K562 (cell line): ENCODE data around the gene TMEM43. TPM values are rescaled to one million over a fixed set of nuclear protein-coding genes. Genes with fewer than 3 reads are reported as not detected.

Experiments used
- CBX2 ChIP-seq: fragments of 200-600 bp; sonication (generic); IDR thresholded peaks from one replicate; pipeline ENCODE4 v1.6.1; 2012; ENCODE audit warnings: mild to moderate bottlenecking, low read length, inconsistent platforms; ENCODE audit not compliant: insufficient read depth, poor library complexity, severe bottlenecking
- CCAR2 ChIP-seq: fragments of 200-400 bp; formaldehyde crosslinking; IDR thresholded peaks from 2 replicates; pipeline ENCODE4 v1.6.1; 2017; ENCODE audit warnings: mild to moderate bottlenecking, low read depth, low read length
- polyA plus RNA-seq, 8 experiments: library from polyadenylated mRNA; depleted of rRNA in 4 of 8; stranded (reverse) in 5 of 8; unstranded in 3 of 8; fragments of >200 nt; fragmentation: Nextera tagmentation in 2 of 8; fragmentation: Illumina TruSeq in 1 of 8; extraction: Ambion mirVana in 2 of 8; extraction: Trizol in 1 of 8; gene quantifications; 2 replicates each; pipeline versions ENCODE4 v1.2.1 to v1.2.3, GENCODE V29; 2011 to 2014; ENCODE audit warnings: inconsistent platforms in 1 of 8, missing spikeins in 1 of 8
- total RNA-seq, 7 experiments: library from RNA; depleted of rRNA in 6 of 7; stranded (reverse); fragments of >200 nt in 6 of 7; fragmentation: Illumina TruSeq in 2 of 7; extraction: Trizol in 2 of 7; gene quantifications; 2 replicates each; pipeline versions ENCODE4 v1.2.1 to v1.2.3, GENCODE V29; 2011 to 2021; ENCODE audit warnings: low replicate concordance in 1 of 7
- TF ChIP-seq, protein P1 (sequence below): sonication (generic); formaldehyde crosslinking; IDR thresholded peaks from 2 replicates; pipeline ENCODE4 v1.8.0; 2023; ENCODE audit warnings: missing genetic modification reagents, mild to moderate bottlenecking, borderline replicate concordance
- TF ChIP-seq, protein P2 (sequence below): sonication (generic); formaldehyde crosslinking; IDR thresholded peaks from 2 replicates; pipeline ENCODE4 v1.4.0; 2020; ENCODE audit warnings: mild to moderate bottlenecking, missing genetic modification reagents
- TF ChIP-seq, protein P3 (sequence below): fragments of 450-650 bp; IDR thresholded peaks from 2 replicates; pipeline ENCODE4 v1.6.1; 2016; ENCODE audit warnings: antibody characterized with exemption
- TF ChIP-seq, protein P4 (sequence below): sonication (generic); formaldehyde crosslinking; IDR thresholded peaks from 2 replicates; pipeline ENCODE4 v1.8.0; 2023; ENCODE audit warnings: mild to moderate bottlenecking, missing genetic modification reagents
- TF ChIP-seq, protein P5 (sequence below): fragments of 250-450 bp; sonication (Bioruptor Pico); IDR thresholded peaks from 2 replicates; pipeline ENCODE4 v1.4.0; 2020; ENCODE audit warnings: borderline replicate concordance

The TMEM43 gene
- total and polyA plus RNA-seq, 9 of the 15 experiments (the other 6 are each of a cell fraction or from before 2014, with no cell fraction given), result 16.7 to 46.1 (median 35.7) TPM

DNA sequence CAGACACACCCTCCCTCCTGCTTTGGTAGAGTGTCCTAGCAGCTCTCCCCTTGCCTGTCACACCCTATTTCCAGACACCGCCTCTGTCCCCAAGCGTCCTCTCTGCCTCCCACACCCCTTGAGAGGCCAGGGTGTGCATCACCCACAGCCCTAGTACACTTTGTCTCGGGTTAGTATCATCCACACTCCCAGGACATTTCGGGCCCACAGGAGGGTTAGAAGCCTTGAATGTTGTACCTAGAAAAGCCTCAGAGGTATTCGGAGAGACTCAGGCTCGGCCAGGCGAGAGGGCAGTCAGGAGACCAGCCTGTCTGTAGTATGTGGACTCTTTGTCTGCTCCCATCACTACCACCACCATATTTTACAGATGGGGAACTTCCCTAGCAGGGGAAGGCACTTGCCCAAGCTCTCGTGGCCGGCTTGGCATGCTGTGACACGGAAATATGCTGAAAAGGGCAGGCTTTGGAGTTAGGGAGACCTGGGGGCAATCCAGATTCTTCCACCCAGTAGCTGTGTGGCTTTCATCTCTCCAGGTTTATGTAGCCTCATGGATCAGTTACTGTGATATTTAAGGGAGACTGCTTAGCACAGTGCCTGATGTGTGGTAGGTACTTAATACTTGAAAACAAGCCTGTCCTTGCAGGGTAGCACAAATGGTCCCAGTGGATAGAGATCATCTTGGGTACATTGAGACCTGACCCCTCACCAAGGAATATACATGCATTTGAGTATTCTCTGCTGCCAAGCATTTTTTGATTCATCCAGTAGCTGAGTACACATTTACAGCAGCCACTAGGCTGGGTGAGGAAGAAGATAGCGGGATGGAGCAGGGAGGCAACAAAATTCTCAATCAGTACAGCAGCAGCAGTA, 1.4 kb downstream of the TMEM43 start (continued):
- TF ChIP-seq, protein P1, sequence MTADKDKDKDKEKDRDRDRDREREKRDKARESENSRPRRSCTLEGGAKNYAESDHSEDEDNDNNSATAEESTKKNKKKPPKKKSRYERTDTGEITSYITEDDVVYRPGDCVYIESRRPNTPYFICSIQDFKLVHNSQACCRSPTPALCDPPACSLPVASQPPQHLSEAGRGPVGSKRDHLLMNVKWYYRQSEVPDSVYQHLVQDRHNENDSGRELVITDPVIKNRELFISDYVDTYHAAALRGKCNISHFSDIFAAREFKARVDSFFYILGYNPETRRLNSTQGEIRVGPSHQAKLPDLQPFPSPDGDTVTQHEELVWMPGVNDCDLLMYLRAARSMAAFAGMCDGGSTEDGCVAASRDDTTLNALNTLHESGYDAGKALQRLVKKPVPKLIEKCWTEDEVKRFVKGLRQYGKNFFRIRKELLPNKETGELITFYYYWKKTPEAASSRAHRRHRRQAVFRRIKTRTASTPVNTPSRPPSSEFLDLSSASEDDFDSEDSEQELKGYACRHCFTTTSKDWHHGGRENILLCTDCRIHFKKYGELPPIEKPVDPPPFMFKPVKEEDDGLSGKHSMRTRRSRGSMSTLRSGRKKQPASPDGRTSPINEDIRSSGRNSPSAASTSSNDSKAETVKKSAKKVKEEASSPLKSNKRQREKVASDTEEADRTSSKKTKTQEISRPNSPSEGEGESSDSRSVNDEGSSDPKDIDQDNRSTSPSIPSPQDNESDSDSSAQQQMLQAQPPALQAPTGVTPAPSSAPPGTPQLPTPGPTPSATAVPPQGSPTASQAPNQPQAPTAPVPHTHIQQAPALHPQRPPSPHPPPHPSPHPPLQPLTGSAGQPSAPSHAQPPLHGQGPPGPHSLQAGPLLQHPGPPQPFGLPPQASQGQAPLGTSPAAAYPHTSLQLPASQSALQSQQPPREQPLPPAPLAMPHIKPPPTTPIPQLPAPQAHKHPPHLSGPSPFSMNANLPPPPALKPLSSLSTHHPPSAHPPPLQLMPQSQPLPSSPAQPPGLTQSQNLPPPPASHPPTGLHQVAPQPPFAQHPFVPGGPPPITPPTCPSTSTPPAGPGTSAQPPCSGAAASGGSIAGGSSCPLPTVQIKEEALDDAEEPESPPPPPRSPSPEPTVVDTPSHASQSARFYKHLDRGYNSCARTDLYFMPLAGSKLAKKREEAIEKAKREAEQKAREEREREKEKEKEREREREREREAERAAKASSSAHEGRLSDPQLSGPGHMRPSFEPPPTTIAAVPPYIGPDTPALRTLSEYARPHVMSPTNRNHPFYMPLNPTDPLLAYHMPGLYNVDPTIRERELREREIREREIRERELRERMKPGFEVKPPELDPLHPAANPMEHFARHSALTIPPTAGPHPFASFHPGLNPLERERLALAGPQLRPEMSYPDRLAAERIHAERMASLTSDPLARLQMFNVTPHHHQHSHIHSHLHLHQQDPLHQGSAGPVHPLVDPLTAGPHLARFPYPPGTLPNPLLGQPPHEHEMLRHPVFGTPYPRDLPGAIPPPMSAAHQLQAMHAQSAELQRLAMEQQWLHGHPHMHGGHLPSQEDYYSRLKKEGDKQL (CRISPR knock-in tag), result no peak
- TF ChIP-seq, protein P2, sequence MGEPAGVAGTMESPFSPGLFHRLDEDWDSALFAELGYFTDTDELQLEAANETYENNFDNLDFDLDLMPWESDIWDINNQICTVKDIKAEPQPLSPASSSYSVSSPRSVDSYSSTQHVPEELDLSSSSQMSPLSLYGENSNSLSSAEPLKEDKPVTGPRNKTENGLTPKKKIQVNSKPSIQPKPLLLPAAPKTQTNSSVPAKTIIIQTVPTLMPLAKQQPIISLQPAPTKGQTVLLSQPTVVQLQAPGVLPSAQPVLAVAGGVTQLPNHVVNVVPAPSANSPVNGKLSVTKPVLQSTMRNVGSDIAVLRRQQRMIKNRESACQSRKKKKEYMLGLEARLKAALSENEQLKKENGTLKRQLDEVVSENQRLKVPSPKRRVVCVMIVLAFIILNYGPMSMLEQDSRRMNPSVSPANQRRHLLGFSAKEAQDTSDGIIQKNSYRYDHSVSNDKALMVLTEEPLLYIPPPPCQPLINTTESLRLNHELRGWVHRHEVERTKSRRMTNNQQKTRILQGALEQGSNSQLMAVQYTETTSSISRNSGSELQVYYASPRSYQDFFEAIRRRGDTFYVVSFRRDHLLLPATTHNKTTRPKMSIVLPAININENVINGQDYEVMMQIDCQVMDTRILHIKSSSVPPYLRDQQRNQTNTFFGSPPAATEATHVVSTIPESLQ (CRISPR knock-in tag), result 0 out of 2 replicates have a peak, but pooled peaks have one; percentile 48
- no peak for TF ChIP-seq CBX2
- TF ChIP-seq, protein P3, sequence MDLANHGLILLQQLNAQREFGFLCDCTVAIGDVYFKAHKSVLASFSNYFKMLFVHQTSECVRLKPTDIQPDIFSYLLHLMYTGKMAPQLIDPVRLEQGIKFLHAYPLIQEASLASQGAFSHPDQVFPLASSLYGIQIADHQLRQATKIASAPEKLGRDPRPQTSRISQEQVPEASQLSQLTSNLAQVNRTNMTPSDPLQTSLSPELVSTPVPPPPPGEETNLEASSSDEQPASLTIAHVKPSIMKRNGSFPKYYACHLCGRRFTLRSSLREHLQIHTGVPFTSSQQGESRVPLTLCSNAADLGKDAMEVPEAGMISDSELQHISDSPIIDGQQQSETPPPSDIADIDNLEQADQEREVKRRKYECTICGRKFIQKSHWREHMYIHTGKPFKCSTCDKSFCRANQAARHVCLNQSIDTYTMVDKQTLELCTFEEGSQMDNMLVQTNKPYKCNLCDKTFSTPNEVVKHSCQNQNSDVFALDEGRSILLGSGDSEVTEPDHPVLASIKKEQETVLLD, result no peak
- TF ChIP-seq, protein P4, sequence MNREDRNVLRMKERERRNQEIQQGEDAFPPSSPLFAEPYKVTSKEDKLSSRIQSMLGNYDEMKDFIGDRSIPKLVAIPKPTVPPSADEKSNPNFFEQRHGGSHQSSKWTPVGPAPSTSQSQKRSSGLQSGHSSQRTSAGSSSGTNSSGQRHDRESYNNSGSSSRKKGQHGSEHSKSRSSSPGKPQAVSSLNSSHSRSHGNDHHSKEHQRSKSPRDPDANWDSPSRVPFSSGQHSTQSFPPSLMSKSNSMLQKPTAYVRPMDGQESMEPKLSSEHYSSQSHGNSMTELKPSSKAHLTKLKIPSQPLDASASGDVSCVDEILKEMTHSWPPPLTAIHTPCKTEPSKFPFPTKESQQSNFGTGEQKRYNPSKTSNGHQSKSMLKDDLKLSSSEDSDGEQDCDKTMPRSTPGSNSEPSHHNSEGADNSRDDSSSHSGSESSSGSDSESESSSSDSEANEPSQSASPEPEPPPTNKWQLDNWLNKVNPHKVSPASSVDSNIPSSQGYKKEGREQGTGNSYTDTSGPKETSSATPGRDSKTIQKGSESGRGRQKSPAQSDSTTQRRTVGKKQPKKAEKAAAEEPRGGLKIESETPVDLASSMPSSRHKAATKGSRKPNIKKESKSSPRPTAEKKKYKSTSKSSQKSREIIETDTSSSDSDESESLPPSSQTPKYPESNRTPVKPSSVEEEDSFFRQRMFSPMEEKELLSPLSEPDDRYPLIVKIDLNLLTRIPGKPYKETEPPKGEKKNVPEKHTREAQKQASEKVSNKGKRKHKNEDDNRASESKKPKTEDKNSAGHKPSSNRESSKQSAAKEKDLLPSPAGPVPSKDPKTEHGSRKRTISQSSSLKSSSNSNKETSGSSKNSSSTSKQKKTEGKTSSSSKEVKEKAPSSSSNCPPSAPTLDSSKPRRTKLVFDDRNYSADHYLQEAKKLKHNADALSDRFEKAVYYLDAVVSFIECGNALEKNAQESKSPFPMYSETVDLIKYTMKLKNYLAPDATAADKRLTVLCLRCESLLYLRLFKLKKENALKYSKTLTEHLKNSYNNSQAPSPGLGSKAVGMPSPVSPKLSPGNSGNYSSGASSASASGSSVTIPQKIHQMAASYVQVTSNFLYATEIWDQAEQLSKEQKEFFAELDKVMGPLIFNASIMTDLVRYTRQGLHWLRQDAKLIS (CRISPR knock-in tag), result no peak
- no peak for TF ChIP-seq CCAR2
- TF ChIP-seq, protein P5, sequence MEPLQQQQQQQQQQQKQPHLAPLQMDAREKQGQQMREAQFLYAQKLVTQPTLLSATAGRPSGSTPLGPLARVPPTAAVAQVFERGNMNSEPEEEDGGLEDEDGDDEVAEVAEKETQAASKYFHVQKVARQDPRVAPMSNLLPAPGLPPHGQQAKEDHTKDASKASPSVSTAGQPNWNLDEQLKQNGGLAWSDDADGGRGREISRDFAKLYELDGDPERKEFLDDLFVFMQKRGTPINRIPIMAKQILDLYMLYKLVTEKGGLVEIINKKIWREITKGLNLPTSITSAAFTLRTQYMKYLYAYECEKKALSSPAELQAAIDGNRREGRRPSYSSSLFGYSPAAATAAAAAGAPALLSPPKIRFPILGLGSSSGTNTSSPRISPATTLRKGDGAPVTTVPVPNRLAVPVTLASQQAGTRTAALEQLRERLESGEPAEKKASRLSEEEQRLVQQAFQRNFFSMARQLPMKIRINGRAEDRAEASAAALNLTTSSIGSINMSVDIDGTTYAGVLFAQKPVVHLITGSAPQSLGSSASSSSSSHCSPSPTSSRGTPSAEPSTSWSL (CRISPR knock-in tag), result no peak
